Astrocyte (in vitro differentiated cells and primary cell): ENCODE data around the gene TMED5. TPM values are rescaled to one million over a fixed set of nuclear protein-coding genes. Genes with fewer than 3 reads are reported as not detected.

Source experiments
- DNase-seq: peaks from one replicate; pipeline ENCODE4 v3.0.0-alpha.2; 2010; ENCODE audit warnings: low read depth
- FAIRE-seq: peaks from 2 replicates; lab custom pipeline; 2011; peaks lifted over from hg19 to GRCh38; lab: Jason Lieb, UNC
- H2AFZ ChIP-seq: 2 replicates; pipeline ENCODE4 v1.6.0; 2012; ENCODE audit warnings: low read depth, low read length, inconsistent platforms
- H3K27ac ChIP-seq: 2 replicates; pipeline ENCODE4 v1.5.1; 2011; ENCODE audit warnings: low read depth, low read length, inconsistent platforms
- H3K27me3 ChIP-seq: 2 replicates; pipeline ENCODE4 v1.6.0; 2011; ENCODE audit warnings: low read length, inconsistent platforms; ENCODE audit not compliant: insufficient read depth
- H3K36me3 ChIP-seq: 2 replicates; pipeline ENCODE4 v1.5.1; 2011; ENCODE audit warnings: low read length, inconsistent platforms; ENCODE audit not compliant: insufficient read depth
- H3K4me1 ChIP-seq: 2 replicates; pipeline ENCODE4 v1.5.1; 2011; ENCODE audit warnings: low read length, inconsistent platforms; ENCODE audit not compliant: insufficient read depth
- H3K4me2 ChIP-seq: 2 replicates; pipeline ENCODE4 v1.6.0; 2012; ENCODE audit warnings: low read length, inconsistent platforms
- H3K4me3 ChIP-seq: 2 replicates; pipeline ENCODE4 v1.5.1; 2011; ENCODE audit warnings: low read depth, mild to moderate bottlenecking, low read length, inconsistent platforms; ENCODE audit not compliant: insufficient read depth
- H3K79me2 ChIP-seq: 2 replicates; pipeline ENCODE4 v1.6.0; 2012; ENCODE audit warnings: mild to moderate bottlenecking, low read length, inconsistent platforms; ENCODE audit not compliant: insufficient read depth
- H3K9ac ChIP-seq: 2 replicates; pipeline ENCODE4 v1.6.0; 2012; ENCODE audit warnings: mild to moderate bottlenecking, low read length, inconsistent platforms
- H3K9me3 ChIP-seq: 2 replicates; pipeline ENCODE4 v1.5.1; 2012; ENCODE audit warnings: low read depth, mild to moderate bottlenecking, low read length, inconsistent platforms; ENCODE audit not compliant: insufficient read depth
- H4K20me1 ChIP-seq: 2 replicates; pipeline ENCODE4 v1.6.0; 2012; ENCODE audit warnings: low read length, inconsistent platforms; ENCODE audit not compliant: insufficient read depth
- H3K27ac Mint-ChIP-seq: one replicate; pipeline ENCODE4 v1.8.0; 2021; ENCODE audit warnings: mild to moderate bottlenecking, mixed read lengths; ENCODE audit not compliant: unreplicated experiment
- H3K27me3 Mint-ChIP-seq: one replicate; pipeline ENCODE4 v1.8.0; 2021; ENCODE audit warnings: low read depth, mixed read lengths; ENCODE audit not compliant: unreplicated experiment
- H3K36me3 Mint-ChIP-seq: one replicate; pipeline ENCODE4 v1.8.0; 2021; ENCODE audit warnings: low read depth, mixed read lengths; ENCODE audit not compliant: unreplicated experiment
- H3K4me1 Mint-ChIP-seq: one replicate; pipeline ENCODE4 v1.8.0; 2021; ENCODE audit warnings: low read depth, mixed read lengths; ENCODE audit not compliant: unreplicated experiment
- H3K4me3 Mint-ChIP-seq: one replicate; pipeline ENCODE4 v1.8.0; 2021; ENCODE audit warnings: mild to moderate bottlenecking, moderate library complexity, mixed read lengths; ENCODE audit not compliant: unreplicated experiment
- H3K9me3 Mint-ChIP-seq: one replicate; pipeline ENCODE4 v1.8.0; 2021; ENCODE audit warnings: mild to moderate bottlenecking, mixed read lengths; ENCODE audit not compliant: unreplicated experiment
- CTCF ChIP-seq: IDR thresholded peaks from 2 replicates; pipeline ENCODE4 v1.5.1; 2011; ENCODE audit warnings: low read depth, mild to moderate bottlenecking, inconsistent platforms, low read length, moderate library complexity; ENCODE audit not compliant: insufficient read depth
- EZH2 ChIP-seq: IDR thresholded peaks from 2 replicates; pipeline ENCODE4 v1.6.1; 2012; ENCODE audit warnings: mild to moderate bottlenecking, low read length, inconsistent platforms; ENCODE audit not compliant: insufficient read depth
- total RNA-seq: library from RNA; stranded (reverse); gene quantifications from 2 replicates; pipeline ENCODE4 v1.2.1, GENCODE V29; 2021

The TMED5 gene
- total RNA-seq, 1 donor from 2014 or later, result 105 TPM

DNA sequence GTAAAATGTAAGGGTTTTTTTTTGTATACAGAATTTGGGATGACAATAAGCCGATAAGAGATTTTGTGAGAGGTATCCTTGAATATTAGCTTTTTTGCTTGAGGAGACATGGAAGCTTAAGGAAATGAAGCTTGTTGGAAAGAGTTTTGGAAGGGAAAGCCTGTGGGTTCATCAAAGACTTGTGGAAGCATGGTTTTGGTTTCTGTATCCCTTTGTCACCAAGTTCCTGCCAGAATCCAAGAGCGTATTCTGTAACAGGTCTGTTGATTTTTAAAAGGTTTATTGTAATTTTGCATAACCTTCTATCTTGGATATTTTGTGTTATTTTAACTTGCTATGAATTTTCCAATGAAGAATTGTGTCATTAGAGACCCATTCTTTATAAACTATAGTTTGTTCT lies 38.1 kb downstream of the TMED5 start:
- Histone ChIP-seq H4K20me1 (no peaks in the 10 kb centered on the region), H3K4me1 (no peaks in the 10 kb centered on the region), H3K27ac (no peak overlapping the region), H2AFZ (no peak overlapping the region), H3K9me3 (no peaks in the 10 kb centered on the region), H3K36me3 (peaks cover 13% of the 10 kb centered on the region), H3K4me3 (no peak overlapping the region), H3K4me2 (no peak overlapping the region), H3K79me2 (no peaks in the 10 kb centered on the region), H3K27me3 (no peaks in the 10 kb centered on the region), H3K9ac (no peak overlapping the region)
- no peak for DNase-seq
- Mint-ChIP-seq H3K4me3 (no peak overlapping the region), H3K9me3 (no peaks in the 10 kb centered on the region), H3K27me3 (no peaks in the 10 kb centered on the region), H3K36me3 (peaks cover 4% of the 10 kb centered on the region), H3K4me1 (peaks cover 22% of the 10 kb centered on the region), H3K27ac (no peak overlapping the region)
- no peak for TF ChIP-seq EZH2
- no peak for TF ChIP-seq CTCF
- no peak for FAIRE-seq

GRCh38 chr1:93140106-93140505 lies 40.1 kb downstream of the TMED5 start:
- H3K4me3 Mint-ChIP-seq, result no peak overlapping the region
- no peak overlapping the region for H3K9ac ChIP-seq
- no peak overlapping the region for H2AFZ ChIP-seq
- peaks cover 17% of the 10 kb centered on the region for H3K4me1 Mint-ChIP-seq
- H3K27me3 Mint-ChIP-seq, result no peaks in the 10 kb centered on the region
- peaks cover 7% of the 10 kb centered on the region for H3K36me3 Mint-ChIP-seq
- TF ChIP-seq EZH2, result no peak
- TF ChIP-seq CTCF, result no peak
- no peak overlapping the region for H3K4me3 ChIP-seq
- FAIRE-seq (no peak), DNase-seq (no peak)
- no peak overlapping the region for H3K27ac ChIP-seq
- H3K27me3 ChIP-seq, result no peaks in the 10 kb centered on the region
- H4K20me1 ChIP-seq, result no peaks in the 10 kb centered on the region
- H3K9me3 Mint-ChIP-seq, result no peaks in the 10 kb centered on the region
- H3K4me1 ChIP-seq, result no peaks in the 10 kb centered on the region
- H3K36me3 ChIP-seq, result peaks cover 21% of the 10 kb centered on the region
- no peak overlapping the region for H3K27ac Mint-ChIP-seq
- no peak overlapping the region for H3K4me2 ChIP-seq
- no peaks in the 10 kb centered on the region for H3K79me2 ChIP-seq
- H3K9me3 ChIP-seq, result no peaks in the 10 kb centered on the region

DNA sequence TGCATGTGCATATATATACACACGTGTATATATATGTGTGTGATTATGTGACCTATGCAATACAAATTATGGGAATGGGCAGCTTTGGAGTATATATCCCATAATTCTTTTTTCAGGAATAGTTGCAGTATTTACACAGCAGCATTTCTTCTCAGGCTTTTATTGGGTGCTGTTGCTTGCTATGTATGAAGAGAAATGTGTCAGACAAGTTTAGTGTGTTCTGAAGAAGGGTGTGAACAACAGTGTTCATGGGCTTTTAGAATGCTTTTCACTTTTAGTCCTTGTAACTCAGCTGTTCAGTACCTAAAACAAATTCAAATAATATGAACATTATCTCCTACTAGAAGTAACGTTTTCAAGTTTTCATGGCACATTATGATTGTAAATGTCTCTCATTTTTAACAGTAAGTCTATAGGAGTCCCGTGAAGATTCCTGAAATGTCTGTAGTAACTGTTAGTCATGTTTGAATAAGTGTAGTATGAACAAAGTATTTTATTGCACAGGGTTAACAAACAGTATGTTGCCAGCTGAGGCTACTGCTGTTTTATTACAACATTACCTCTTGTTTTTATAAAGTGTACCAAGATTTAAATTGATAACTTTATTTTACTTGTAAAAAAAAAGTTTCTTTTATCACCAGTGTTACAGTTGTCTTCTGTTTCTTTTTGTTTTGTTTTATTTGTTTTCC lies 42.5 kb downstream of the TMED5 start:
- no peak overlapping the region for H3K27ac ChIP-seq
- Mint-ChIP-seq H3K36me3 (peaks cover 7% of the 10 kb centered on the region), H3K9me3 (no peaks in the 10 kb centered on the region), H3K27ac (no peak overlapping the region), H3K27me3 (no peaks in the 10 kb centered on the region), H3K4me3 (no peak overlapping the region), H3K4me1 (peaks cover 11% of the 10 kb centered on the region)
- peaks cover 28% of the 10 kb centered on the region for H3K36me3 ChIP-seq
- no peak overlapping the region for H2AFZ ChIP-seq
- H3K27me3 ChIP-seq, result no peaks in the 10 kb centered on the region
- no peak overlapping the region for H3K9ac ChIP-seq
- no peaks in the 10 kb centered on the region for H3K79me2 ChIP-seq
- no peak for DNase-seq
- H4K20me1 ChIP-seq, result no peaks in the 10 kb centered on the region
- no peak for TF ChIP-seq CTCF
- no peak for TF ChIP-seq EZH2
- no peak overlapping the region for H3K4me3 ChIP-seq
- H3K4me2 ChIP-seq, result no peak overlapping the region
- no peaks in the 10 kb centered on the region for H3K4me1 ChIP-seq
- H3K9me3 ChIP-seq, result no peaks in the 10 kb centered on the region
- FAIRE-seq, result no peak
